OCI-M2 (cell line): Measurements from ENCODE around the gene WBP1L.
A peak's percentile ranks its signal among the peaks of the same experiment; 100 is the strongest.
"Not testable (repeated sequence)": the region's sequence is repeated elsewhere in the genome, so short reads cannot be mapped to it uniquely, and the experiment has no call there.

ENCODE experiments used
- DNase-seq: peaks from one replicate; lab custom pipeline; 2025; ENCODE audit not compliant: unreplicated experiment; lab: John Stamatoyannopoulos, UW

Gene WBP1L

GRCh38 chr10:102743588-102744373 lies at the start of gene WBP1L:
Gene WBP1L, plus strand, starts transcription at chr10:102743948. Its CDS starts 106 bp downstream, at chr10:102744054.
- DNase-seq: peak; percentile 95

GRCh38 chr10:102695401-102695800 lies 48.3 kb upstream of the WBP1L start:
- DNase-seq: not testable (repeated sequence)

GRCh38 chr10:102696736-102697135 lies 47.0 kb upstream of the WBP1L start:
- DNase-seq: no peak

GRCh38 chr10:102698894-102699293 lies 44.9 kb upstream of the WBP1L start:
- no peak for DNase-seq

- DNase-seq: no peak
These were observed 42.5 kb upstream of the WBP1L start for GRCh38 chr10:102701272-102701671.

GRCh38 chr10:102701796-102702195 lies 42.0 kb upstream of the WBP1L start:
- no peak for DNase-seq

- DNase-seq: no peak
These were observed 41.0 kb upstream of the WBP1L start for GRCh38 chr10:102702742-102703141.

- no peak for DNase-seq
These were observed 38.8 kb upstream of the WBP1L start for GRCh38 chr10:102704915-102705314.

GRCh38 chr10:102705531-102705930 lies 38.2 kb upstream of the WBP1L start:
- DNase-seq: no peak

- no peak for DNase-seq
These were observed 33.1 kb upstream of the WBP1L start for GRCh38 chr10:102710609-102711008.

GRCh38 chr10:102712089-102712488 lies 31.7 kb upstream of the WBP1L start:
- DNase-seq: no peak

GRCh38 chr10:102712843-102713538 lies 30.8 kb upstream of the WBP1L start:
- no peak for DNase-seq

GRCh38 chr10:102713539-102713813 lies 30.3 kb upstream of the WBP1L start:
- no peak for DNase-seq

GRCh38 chr10:102713814-102714620 lies 29.7 kb upstream of the WBP1L start, which contains the start of gene ARL3:
Gene ARL3, minus strand, starts transcription at chr10:102714397. Its CDS starts 122 bp downstream, at chr10:102714275.
- peak; percentile 95 for DNase-seq

GRCh38 chr10:102714621-102715455 lies 28.9 kb upstream of the WBP1L start, which contains the start of gene SFXN2:
Gene SFXN2, plus strand, starts transcription at chr10:102714636. Its CDS starts 12,001 bp downstream, at chr10:102726637.
- DNase-seq: no peak

- DNase-seq: no peak
These were observed 27.9 kb upstream of the WBP1L start for GRCh38 chr10:102715880-102716279.

GRCh38 chr10:102716900-102717565 lies 26.7 kb upstream of the WBP1L start:
- not testable (repeated sequence) for DNase-seq

GRCh38 chr10:102718220-102718619 lies 25.5 kb upstream of the WBP1L start:
- no peak for DNase-seq

- DNase-seq: no peak
These were observed 23.4 kb upstream of the WBP1L start for GRCh38 chr10:102720337-102720736.

GRCh38 chr10:102720775-102721301 lies 22.9 kb upstream of the WBP1L start:
- no peak for DNase-seq
